ENCODE results near the gene GATAD2B.

DNA sequence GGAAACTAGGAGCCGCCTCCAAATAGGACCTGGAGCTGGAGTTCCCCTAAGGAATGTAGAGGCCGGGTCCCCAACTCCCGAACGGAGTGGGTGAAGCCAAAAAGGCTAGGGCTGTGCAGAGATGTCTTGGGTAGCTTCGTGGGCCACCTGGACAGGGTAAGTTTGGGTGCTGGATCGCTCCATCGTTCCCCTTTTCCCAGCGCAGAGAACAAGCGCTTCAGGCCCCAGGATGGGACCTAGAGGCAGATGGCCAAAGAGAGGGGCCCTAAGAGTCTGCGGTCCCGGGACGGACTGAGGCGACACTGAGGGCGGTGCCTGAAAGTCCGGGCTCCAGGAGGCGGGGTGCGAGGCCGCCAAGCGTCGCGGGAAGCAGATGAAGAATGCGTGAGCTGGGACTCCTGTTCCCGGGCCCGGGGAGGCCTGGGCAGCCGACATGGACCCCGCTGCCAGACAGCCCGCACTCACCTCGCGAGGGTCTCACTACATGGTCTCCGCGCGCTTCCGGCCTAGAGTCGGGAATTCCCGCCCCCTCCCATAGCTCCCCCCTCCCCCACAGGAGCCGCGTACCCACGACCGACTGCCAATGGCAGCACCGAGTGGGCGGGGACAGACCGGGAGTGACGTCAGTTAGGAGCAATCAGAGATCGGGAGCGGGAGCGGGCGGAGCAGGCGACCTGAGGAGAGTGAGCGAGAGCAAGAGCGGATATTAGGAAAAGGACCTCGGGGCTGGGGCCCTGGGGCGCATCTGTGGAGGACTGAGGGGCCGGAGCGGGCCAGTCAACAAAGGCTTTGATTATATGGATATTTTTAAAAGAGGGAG is 40.5 kb upstream of the GATAD2B start, which contains the start of gene SLC39A1:
- no peak for TF ChIP-seq SMC3 (conservative IDR thresholded peaks at IDR 0.05; ENCODE audit: poor library complexity)
- TF ChIP-seq EP300 (conservative IDR thresholded peaks at IDR 0.05; ENCODE audit: poor library complexity, severe bottlenecking) = no peak
- no peak for TF ChIP-seq CTCF (IDR thresholded peaks at IDR 0.05; ENCODE audit: poor library complexity, severe bottlenecking)
